DMS153 treated with DMSO at 0.1 percent for 48 hours (cell line): Measurements from ENCODE around the gene GBF1.
"Not testable (repeated sequence)": the region's sequence is repeated elsewhere in the genome, so short reads cannot be mapped to it uniquely, and the experiment has no call there.

Experiments
- DNase-seq: peaks from one replicate; lab custom pipeline; 2025; ENCODE audit not compliant: unreplicated experiment; lab: John Stamatoyannopoulos, UW

The GBF1 gene

GRCh38 chr10:102302611-102303010 is 57.3 kb downstream of the GBF1 start:
- no peak for DNase-seq

- no peak for DNase-seq
These were observed 60.7 kb downstream of the GBF1 start for GRCh38 chr10:102306006-102306405.

GRCh38 chr10:102306710-102307109 is 61.4 kb downstream of the GBF1 start:
- no peak for DNase-seq

- not testable (repeated sequence) for DNase-seq
These were observed 63.0 kb downstream of the GBF1 start for GRCh38 chr10:102308318-102308717.

GRCh38 chr10:102309236-102309635 is 63.9 kb downstream of the GBF1 start:
- no peak for DNase-seq

- no peak for DNase-seq
These were observed 64.6 kb downstream of the GBF1 start for GRCh38 chr10:102309916-102310315.

- no peak for DNase-seq
These were observed 65.2 kb downstream of the GBF1 start for GRCh38 chr10:102310361-102311024.

- DNase-seq: no peak
These were observed 65.7 kb downstream of the GBF1 start for GRCh38 chr10:102311025-102311420.

- DNase-seq: no peak
These were observed 67.4 kb downstream of the GBF1 start for GRCh38 chr10:102312683-102313082.

GRCh38 chr10:102313221-102313896 is 68.0 kb downstream of the GBF1 start:
- no peak for DNase-seq

GRCh38 chr10:102314801-102315200 is 69.5 kb downstream of the GBF1 start:
- no peak for DNase-seq

- DNase-seq: no peak
These were observed 71.1 kb downstream of the GBF1 start for GRCh38 chr10:102316421-102316820.

GRCh38 chr10:102322914-102323313 is 77.6 kb downstream of the GBF1 start:
- DNase-seq: no peak

GRCh38 chr10:102324061-102324460 is 78.7 kb downstream of the GBF1 start:
- no peak for DNase-seq

- DNase-seq: no peak
These were observed 80.7 kb downstream of the GBF1 start for GRCh38 chr10:102326031-102326430.

GRCh38 chr10:102327002-102327401 is 81.7 kb downstream of the GBF1 start:
- no peak for DNase-seq

GRCh38 chr10:102327641-102328040 is 82.3 kb downstream of the GBF1 start:
- no peak for DNase-seq

GRCh38 chr10:102332772-102333171 is 87.4 kb downstream of the GBF1 start:
- DNase-seq: no peak

GRCh38 chr10:102334101-102334500 is 88.8 kb downstream of the GBF1 start:
- no peak for DNase-seq

- DNase-seq: no peak
These were observed 89.9 kb downstream of the GBF1 start for GRCh38 chr10:102335184-102335583.

- no peak for DNase-seq
These were observed 95.8 kb downstream of the GBF1 start for GRCh38 chr10:102341038-102341688.

GRCh38 chr10:102342458-102342857 is 97.1 kb downstream of the GBF1 start:
- no peak for DNase-seq
